A549 (cell line): Measurements from ENCODE around the gene HDHD3. TPM values are rescaled to one million over a fixed set of nuclear protein-coding genes. Genes with fewer than 3 reads are reported as not detected.

Source experiments
- ATAC-seq, 2 experiments: fragments of 200-7000 bp in 1 of 2; fragments of >200 bp in 1 of 2; cut with Nextera tagmentation in 1 of 2; cut with Tn5 transposase in 1 of 2; 3 replicates each; pipeline versions ENCODE4 v1.8.0 to v1.9.1; 2018 to 2020; ENCODE audit warnings: mild to moderate bottlenecking in 1 of 2, moderate library complexity in 1 of 2
- CTCF ChIA-PET: fragments of 300-600 bp; sonication (Branson Sonifier 250); formaldehyde crosslinking; extraction: SDS; loops from one replicate; lab custom pipeline; 2021; ENCODE audit warnings: antibody characterized with exemption, inconsistent platforms; lab: Yijun Ruan, JAX
- POLR2A ChIA-PET: fragments of 350-600 bp; formaldehyde crosslinking; extraction: SDS; loops from one replicate; lab custom pipeline; 2021; ENCODE audit warnings: antibody characterized with exemption, inconsistent platforms; lab: Yijun Ruan, JAX
- DNase-seq, 2 experiments: peaks; one replicate each; pipeline versions ENCODE4 v3.0.0 to v3.0.0-alpha.2; 2011 to 2016; ENCODE audit warnings: low read depth in 1 of 2, low spot score in 1 of 2
- FAIRE-seq: peaks from 2 replicates; lab custom pipeline; 2011; peaks lifted over from hg19 to GRCh38; lab: Jason Lieb, UNC
- H3K27ac ChIP-seq, 2 experiments: fragments of >200 bp; sonication (Bioruptor Twin); formaldehyde crosslinking; 3 replicates each; pipeline ENCODE4 v1.5.1; 2016 to 2017
- H3K4me1 ChIP-seq: fragments of >200 bp; sonication (Bioruptor Twin); formaldehyde crosslinking; 3 replicates; pipeline ENCODE4 v1.6.1; 2016
- H3K4me2 ChIP-seq: fragments of >200 bp; sonication (Bioruptor Twin); formaldehyde crosslinking; 3 replicates; pipeline ENCODE4 v1.6.1; 2016
- H3K4me3 ChIP-seq: fragments of >200 bp; sonication (Bioruptor Twin); formaldehyde crosslinking; 3 replicates; pipeline ENCODE4 v1.5.1; 2016
- H3K9me3 ChIP-seq: fragments of >200 bp; sonication (Bioruptor Twin); formaldehyde crosslinking; 3 replicates; pipeline ENCODE4 v1.6.1; 2016
- BHLHE40 ChIP-seq: IDR thresholded peaks from 2 replicates; pipeline ENCODE4 v1.6.1; 2012; ENCODE audit warnings: low read depth, low read length, inconsistent platforms
- CBX8 ChIP-seq: fragments of 200-600 bp; sonication (generic); IDR thresholded peaks from 2 replicates; pipeline ENCODE4 v1.6.1; 2016
- CEBPB ChIP-seq, 2 experiments: fragments of >200 bp in 1 of 2; sonication (Bioruptor Twin) in 1 of 2; formaldehyde crosslinking in 1 of 2; IDR thresholded peaks; 2 replicates each; pipeline ENCODE4 v1.6.1; 2012 to 2016
- CTCF ChIP-seq: fragments of >200 bp; sonication (Bioruptor Twin); formaldehyde crosslinking; IDR thresholded peaks from 3 replicates; pipeline ENCODE4 v1.5.1; 2016
- EP300 ChIP-seq, 2 experiments: fragments of >200 bp; sonication (Bioruptor Twin); formaldehyde crosslinking; IDR thresholded peaks; 2 replicates in 1 of 2; 3 replicates in 1 of 2; pipeline ENCODE4 v1.6.1; 2016 to 2017
- FOSB ChIP-seq: fragments of 250-450 bp; sonication (Bioruptor Pico); IDR thresholded peaks from 2 replicates; pipeline ENCODE4 v1.5.0; 2020; ENCODE audit warnings: mild to moderate bottlenecking, moderate library complexity
- HDAC2 ChIP-seq: fragments of 200-600 bp; sonication (generic); IDR thresholded peaks from 2 replicates; pipeline ENCODE4 v1.6.1; 2016
- HMGXB4 ChIP-seq: fragments of 250-450 bp; sonication (Bioruptor Pico); IDR thresholded peaks from 2 replicates; pipeline ENCODE4 v1.5.0; 2021; ENCODE audit warnings: mild to moderate bottlenecking, moderate library complexity, borderline replicate concordance
- HOXA7 ChIP-seq: fragments of 250-450 bp; sonication (Bioruptor Pico); IDR thresholded peaks from 2 replicates; pipeline ENCODE4 v1.5.0; 2020; ENCODE audit warnings: mild to moderate bottlenecking, moderate library complexity
- HOXB13 ChIP-seq: fragments of 250-450 bp; sonication (Bioruptor Pico); IDR thresholded peaks from 2 replicates; pipeline ENCODE4 v1.5.0; 2020; ENCODE audit warnings: low read depth, mild to moderate bottlenecking, moderate library complexity
- HOXB5 ChIP-seq: fragments of 250-450 bp; sonication (Bioruptor Pico); IDR thresholded peaks from 2 replicates; pipeline ENCODE4 v1.5.0; 2020; ENCODE audit warnings: mild to moderate bottlenecking, moderate library complexity
- KDM5A ChIP-seq: fragments of 200-600 bp; sonication (generic); IDR thresholded peaks from 2 replicates; pipeline ENCODE4 v1.6.1; 2016; ENCODE audit warnings: antibody characterized with exemption, mild to moderate bottlenecking
- MAZ ChIP-seq: fragments of 150-350 bp; IDR thresholded peaks from 2 replicates; pipeline ENCODE4 v1.6.1; 2014; ENCODE audit warnings: antibody characterized with exemption, low read depth, low read length, borderline replicate concordance
- MYC ChIP-seq: IDR thresholded peaks from 2 replicates; pipeline ENCODE4 v1.6.1; 2012; ENCODE audit warnings: mild to moderate bottlenecking, inconsistent platforms, low read length, improper control_type of control experiment, borderline replicate concordance
- NFE2L2 ChIP-seq: fragments of 150-350 bp; conservative IDR thresholded peaks from 2 replicates; pipeline ENCODE4 v1.6.1; 2014; ENCODE audit warnings: low read length
- SMC3 ChIP-seq: fragments of >200 bp; sonication (Bioruptor Twin); formaldehyde crosslinking; IDR thresholded peaks from 3 replicates; pipeline ENCODE4 v1.6.1; 2018; ENCODE audit warnings: inconsistent platforms
- SREBF2 ChIP-seq: fragments of 450-650 bp; IDR thresholded peaks from 2 replicates; pipeline ENCODE4 v1.6.1; 2014; ENCODE audit warnings: mild to moderate bottlenecking, moderate library complexity
- TP53 ChIP-seq: fragments of 250-450 bp; sonication (Bioruptor Pico); IDR thresholded peaks from 2 replicates; pipeline ENCODE4 v1.5.0; 2021; ENCODE audit warnings: mild to moderate bottlenecking, moderate library complexity
- USF2 ChIP-seq: fragments of 450-650 bp; IDR thresholded peaks from 2 replicates; pipeline ENCODE4 v1.6.1; 2014; ENCODE audit warnings: antibody characterized with exemption
- ZFP36 ChIP-seq: fragments of 450-650 bp; IDR thresholded peaks from 2 replicates; pipeline ENCODE4 v1.6.1; 2014; ENCODE audit warnings: borderline replicate concordance; ENCODE audit not compliant: partially characterized antibody
- ZSCAN20 ChIP-seq: fragments of 250-450 bp; sonication (Bioruptor Pico); IDR thresholded peaks from 2 replicates; pipeline ENCODE4 v1.8.0; 2022; ENCODE audit warnings: mild to moderate bottlenecking, moderate library complexity
- WGBS: methylation state at CpG from one replicate; pipeline ENCODE4 v1.1.6; 2017; ENCODE audit errors: missing lambda C conversion rate; 5-methylcytosine and 5-hydroxymethylcytosine counted together
- polyA plus RNA-seq, 4 experiments: library from polyadenylated mRNA; depleted of rRNA in 3 of 4; stranded (reverse); fragments of >200 nt; fragmentation: RNase III in 1 of 4; extraction: RNeasy Plus Mini Kit Qiagen cat#74134 plus additional on column Dnase treatment in 1 of 4; gene quantifications; 2 replicates in 3 of 4; 3 replicates in 1 of 4; pipeline ENCODE4 v1.2.3, GENCODE V29; 2011 to 2017
- TF ChIP-seq, protein P1 (sequence below): fragments of 200-600 bp; sonication (generic); IDR thresholded peaks from 2 replicates; pipeline ENCODE4 v1.6.1; 2016; ENCODE audit warnings: antibody characterized with exemption, mild to moderate bottlenecking, moderate library complexity
- TF ChIP-seq, protein P2 (sequence below): fragments of >200 bp; sonication (Bioruptor Twin); formaldehyde crosslinking; IDR thresholded peaks from 3 replicates; pipeline ENCODE4 v1.6.1; 2016
- TF ChIP-seq, protein P3 (sequence below): IDR thresholded peaks from 2 replicates; pipeline ENCODE4 v1.6.1; 2012

Gene HDHD3
- polyA plus RNA-seq, 2 of the 4 experiments (the other 2 are of a cell fraction), result 17.5 to 22.6 TPM

GRCh38 chr9:113389451-113389850 lies 12.7 kb upstream of the HDHD3 start:
- H3K9me3 ChIP-seq, result no peaks in the 10 kb centered on the region
- 0 out of 3 replicates have a peak, but pooled peaks cover 4% of the 10 kb centered on the region for H3K4me1 ChIP-seq
- DNase-seq, result no peak
- H3K27ac ChIP-seq, result no peak overlapping the region
- POLR2A ChIA-PET, result no interaction called here
- no peak for ATAC-seq
- H3K4me3 ChIP-seq, result no peak overlapping the region
- FAIRE-seq, result no peak
- no peak for TF ChIP-seq CBX8
- TF ChIP-seq MAZ, result no peak
- no peak for TF ChIP-seq HOXB5 (CRISPR knock-in tag)
- TF ChIP-seq HDAC2, result no peak
- TF ChIP-seq ZSCAN20, result no peak
- no peak for TF ChIP-seq CEBPB (IDR thresholded peaks at IDR 0.05)
- TF ChIP-seq, protein P1, sequence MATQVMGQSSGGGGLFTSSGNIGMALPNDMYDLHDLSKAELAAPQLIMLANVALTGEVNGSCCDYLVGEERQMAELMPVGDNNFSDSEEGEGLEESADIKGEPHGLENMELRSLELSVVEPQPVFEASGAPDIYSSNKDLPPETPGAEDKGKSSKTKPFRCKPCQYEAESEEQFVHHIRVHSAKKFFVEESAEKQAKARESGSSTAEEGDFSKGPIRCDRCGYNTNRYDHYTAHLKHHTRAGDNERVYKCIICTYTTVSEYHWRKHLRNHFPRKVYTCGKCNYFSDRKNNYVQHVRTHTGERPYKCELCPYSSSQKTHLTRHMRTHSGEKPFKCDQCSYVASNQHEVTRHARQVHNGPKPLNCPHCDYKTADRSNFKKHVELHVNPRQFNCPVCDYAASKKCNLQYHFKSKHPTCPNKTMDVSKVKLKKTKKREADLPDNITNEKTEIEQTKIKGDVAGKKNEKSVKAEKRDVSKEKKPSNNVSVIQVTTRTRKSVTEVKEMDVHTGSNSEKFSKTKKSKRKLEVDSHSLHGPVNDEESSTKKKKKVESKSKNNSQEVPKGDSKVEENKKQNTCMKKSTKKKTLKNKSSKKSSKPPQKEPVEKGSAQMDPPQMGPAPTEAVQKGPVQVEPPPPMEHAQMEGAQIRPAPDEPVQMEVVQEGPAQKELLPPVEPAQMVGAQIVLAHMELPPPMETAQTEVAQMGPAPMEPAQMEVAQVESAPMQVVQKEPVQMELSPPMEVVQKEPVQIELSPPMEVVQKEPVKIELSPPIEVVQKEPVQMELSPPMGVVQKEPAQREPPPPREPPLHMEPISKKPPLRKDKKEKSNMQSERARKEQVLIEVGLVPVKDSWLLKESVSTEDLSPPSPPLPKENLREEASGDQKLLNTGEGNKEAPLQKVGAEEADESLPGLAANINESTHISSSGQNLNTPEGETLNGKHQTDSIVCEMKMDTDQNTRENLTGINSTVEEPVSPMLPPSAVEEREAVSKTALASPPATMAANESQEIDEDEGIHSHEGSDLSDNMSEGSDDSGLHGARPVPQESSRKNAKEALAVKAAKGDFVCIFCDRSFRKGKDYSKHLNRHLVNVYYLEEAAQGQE, result no peak
- TF ChIP-seq NFE2L2, result no peak
- TF ChIP-seq, protein P2, sequence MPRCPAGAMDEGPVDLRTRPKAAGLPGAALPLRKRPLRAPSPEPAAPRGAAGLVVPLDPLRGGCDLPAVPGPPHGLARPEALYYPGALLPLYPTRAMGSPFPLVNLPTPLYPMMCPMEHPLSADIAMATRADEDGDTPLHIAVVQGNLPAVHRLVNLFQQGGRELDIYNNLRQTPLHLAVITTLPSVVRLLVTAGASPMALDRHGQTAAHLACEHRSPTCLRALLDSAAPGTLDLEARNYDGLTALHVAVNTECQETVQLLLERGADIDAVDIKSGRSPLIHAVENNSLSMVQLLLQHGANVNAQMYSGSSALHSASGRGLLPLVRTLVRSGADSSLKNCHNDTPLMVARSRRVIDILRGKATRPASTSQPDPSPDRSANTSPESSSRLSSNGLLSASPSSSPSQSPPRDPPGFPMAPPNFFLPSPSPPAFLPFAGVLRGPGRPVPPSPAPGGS, result no peak
- no peak for TF ChIP-seq MYC
- no peak for TF ChIP-seq EP300 (IDR thresholded peaks at IDR 0.05)
- TF ChIP-seq BHLHE40, result no peak
- no peak for TF ChIP-seq KDM5A
- TF ChIP-seq SMC3, result no peak
- no peak for TF ChIP-seq FOSB (CRISPR knock-in tag)
- no peak for TF ChIP-seq SREBF2
- no peak for TF ChIP-seq HMGXB4 (CRISPR knock-in tag)
- CTCF ChIA-PET, result interaction anchor here (8.2 kb wide), 1 partner anchor 13 kb away, joined by 51 read pairs; the partner anchor contains the start of gene ALAD
- WGBS, result 94% methylated on average over 8 of the region's 11 CpGs
- no peak overlapping the region for H3K4me2 ChIP-seq

DNA sequence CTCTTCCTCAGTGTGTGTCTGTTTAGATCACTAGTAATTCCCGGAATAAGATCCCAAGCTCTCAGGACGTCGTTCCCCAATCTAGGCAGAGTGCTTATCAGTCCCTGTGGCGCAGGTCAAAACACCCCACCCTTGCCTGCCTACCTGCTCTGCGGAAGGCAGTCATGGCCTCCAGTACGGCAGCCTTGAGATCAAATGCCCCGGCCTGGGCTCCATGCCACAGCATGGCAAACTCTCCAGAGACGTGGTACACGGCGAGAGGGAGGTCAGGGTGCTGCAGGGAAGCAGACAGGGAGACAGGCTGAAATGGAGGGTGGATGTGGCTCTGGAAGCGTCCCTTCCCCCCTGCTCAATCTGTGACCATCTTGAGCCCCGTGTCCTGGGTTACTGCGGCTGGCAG lies 12.0 kb upstream of the HDHD3 start:
- WGBS, result 91% methylated on average over 13 of the region's 13 CpGs
- H3K4me1 ChIP-seq, result 0 out of 3 replicates have a peak, but pooled peaks cover 4% of the 10 kb centered on the region
- ChIA-PET CTCF (interaction anchor here (0.6 to 8.2 kb wide), 3 partner anchors 13 to 19 kb away, joined by 3 to 51 read pairs (median 4); partner anchors contain the start of gene ALAD), POLR2A (no interaction called here)
- no peaks in the 10 kb centered on the region for H3K9me3 ChIP-seq
- H3K4me3 ChIP-seq, result no peak overlapping the region
- no peak for FAIRE-seq
- ATAC-seq, result no peak
- H3K27ac ChIP-seq, result no peak overlapping the region
- DNase-seq, result no peak
- TF ChIP-seq ZFP36, result no peak
- no peak for TF ChIP-seq EP300 (IDR thresholded peaks at IDR 0.05)
- TF ChIP-seq, protein P3, sequence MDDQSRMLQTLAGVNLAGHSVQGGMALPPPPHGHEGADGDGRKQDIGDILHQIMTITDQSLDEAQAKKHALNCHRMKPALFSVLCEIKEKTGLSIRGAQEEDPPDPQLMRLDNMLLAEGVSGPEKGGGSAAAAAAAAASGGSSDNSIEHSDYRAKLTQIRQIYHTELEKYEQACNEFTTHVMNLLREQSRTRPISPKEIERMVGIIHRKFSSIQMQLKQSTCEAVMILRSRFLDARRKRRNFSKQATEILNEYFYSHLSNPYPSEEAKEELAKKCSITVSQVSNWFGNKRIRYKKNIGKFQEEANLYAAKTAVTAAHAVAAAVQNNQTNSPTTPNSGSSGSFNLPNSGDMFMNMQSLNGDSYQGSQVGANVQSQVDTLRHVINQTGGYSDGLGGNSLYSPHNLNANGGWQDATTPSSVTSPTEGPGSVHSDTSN, result no peak
- no peak for TF ChIP-seq CTCF
- no peak for TF ChIP-seq HOXB13
- TF ChIP-seq TP53 (CRISPR knock-in tag), result no peak
- TF ChIP-seq USF2, result no peak
- TF ChIP-seq HOXA7 (CRISPR knock-in tag), result no peak
- TF ChIP-seq HMGXB4 (CRISPR knock-in tag), result no peak
- H3K4me2 ChIP-seq, result no peak overlapping the region
